ENCODE data around the gene IGBP1.

DNA sequence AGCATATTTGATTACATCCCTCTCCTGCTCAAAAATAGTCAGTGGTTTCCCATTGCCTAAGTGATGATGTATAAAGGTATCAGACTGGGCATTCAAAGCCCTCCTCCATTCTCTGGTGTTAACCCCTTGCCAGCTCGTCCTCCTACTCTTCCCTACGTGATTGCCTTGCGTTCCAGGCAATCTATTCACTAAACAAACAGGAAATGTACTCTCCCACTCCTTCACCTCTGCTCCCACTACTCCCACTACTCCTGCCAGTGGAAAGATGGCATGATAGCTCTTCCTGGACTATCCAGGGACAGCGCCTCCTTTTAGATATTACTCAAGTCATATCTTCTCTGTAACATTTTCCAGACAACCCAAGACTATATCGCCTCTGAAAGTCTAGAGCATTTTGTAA is 49.8 kb downstream of the IGBP1 start:
- TF ChIP-seq, protein P1, sequence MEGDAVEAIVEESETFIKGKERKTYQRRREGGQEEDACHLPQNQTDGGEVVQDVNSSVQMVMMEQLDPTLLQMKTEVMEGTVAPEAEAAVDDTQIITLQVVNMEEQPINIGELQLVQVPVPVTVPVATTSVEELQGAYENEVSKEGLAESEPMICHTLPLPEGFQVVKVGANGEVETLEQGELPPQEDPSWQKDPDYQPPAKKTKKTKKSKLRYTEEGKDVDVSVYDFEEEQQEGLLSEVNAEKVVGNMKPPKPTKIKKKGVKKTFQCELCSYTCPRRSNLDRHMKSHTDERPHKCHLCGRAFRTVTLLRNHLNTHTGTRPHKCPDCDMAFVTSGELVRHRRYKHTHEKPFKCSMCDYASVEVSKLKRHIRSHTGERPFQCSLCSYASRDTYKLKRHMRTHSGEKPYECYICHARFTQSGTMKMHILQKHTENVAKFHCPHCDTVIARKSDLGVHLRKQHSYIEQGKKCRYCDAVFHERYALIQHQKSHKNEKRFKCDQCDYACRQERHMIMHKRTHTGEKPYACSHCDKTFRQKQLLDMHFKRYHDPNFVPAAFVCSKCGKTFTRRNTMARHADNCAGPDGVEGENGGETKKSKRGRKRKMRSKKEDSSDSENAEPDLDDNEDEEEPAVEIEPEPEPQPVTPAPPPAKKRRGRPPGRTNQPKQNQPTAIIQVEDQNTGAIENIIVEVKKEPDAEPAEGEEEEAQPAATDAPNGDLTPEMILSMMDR (IDR thresholded peaks at IDR 0.05), result no peak
- TF ChIP-seq POLR2A (IDR thresholded peaks at IDR 0.05), result no peak

Measured in right lobe of liver (tissue), 4 donors.